Measurements from ENCODE around the gene VAV3.

VAV3 gene

DNA sequence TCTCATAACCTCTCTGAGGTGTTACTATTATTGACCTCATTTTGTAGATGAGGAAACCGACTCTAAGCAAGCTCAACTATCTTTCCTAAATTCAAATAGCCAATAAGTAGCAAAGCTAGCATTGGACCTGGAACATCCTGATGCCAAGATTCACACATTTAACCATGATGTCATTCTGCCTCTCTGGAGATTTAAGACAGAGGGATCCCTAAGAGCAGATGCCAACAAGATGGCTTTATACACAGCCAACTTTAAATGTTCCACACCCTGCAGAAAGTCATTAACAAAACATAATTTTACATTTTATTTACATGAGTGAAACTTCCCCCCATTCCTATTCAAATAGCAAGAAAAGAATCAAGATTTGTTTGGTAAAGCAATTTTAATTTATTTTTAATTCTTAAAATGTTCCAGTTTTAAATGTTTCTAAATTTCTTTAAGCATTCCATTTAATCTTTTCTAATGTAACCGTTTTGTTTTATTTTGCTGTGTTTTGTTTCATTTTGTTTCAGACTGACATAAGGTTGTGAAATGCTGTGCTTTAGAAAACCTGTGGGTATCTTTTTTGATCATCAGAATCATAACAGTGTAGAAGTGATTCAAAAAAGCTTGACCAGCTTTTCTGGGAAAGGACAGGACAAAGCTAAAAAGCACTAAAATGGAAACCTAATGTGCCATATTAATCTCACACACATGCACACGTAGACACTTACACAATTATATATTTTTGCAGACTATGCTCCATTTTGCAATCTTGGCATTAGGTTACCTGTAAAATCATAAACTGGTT, 7.6 kb upstream of the VAV3 start:
- DNase-seq = no peak

DNA sequence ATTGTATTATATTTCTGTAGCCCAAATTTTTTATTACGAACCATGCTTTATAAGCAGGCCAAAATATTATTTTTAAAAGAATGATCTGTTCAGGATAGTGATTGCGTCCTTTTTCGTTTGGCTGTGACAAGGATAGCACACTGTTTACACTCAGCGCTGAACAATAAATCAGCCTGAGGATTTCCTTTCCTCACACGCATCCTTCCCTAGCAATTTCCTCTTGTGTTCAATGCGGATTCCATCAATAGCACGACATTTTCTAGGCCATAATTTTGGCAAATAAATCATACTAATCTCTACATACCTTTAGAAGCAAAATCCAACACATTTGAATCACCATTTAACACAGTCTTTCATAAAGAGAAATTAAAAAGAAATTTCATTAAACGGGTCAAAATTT, 1.6 kb upstream of the VAV3 start:
- no peak for DNase-seq

DNA sequence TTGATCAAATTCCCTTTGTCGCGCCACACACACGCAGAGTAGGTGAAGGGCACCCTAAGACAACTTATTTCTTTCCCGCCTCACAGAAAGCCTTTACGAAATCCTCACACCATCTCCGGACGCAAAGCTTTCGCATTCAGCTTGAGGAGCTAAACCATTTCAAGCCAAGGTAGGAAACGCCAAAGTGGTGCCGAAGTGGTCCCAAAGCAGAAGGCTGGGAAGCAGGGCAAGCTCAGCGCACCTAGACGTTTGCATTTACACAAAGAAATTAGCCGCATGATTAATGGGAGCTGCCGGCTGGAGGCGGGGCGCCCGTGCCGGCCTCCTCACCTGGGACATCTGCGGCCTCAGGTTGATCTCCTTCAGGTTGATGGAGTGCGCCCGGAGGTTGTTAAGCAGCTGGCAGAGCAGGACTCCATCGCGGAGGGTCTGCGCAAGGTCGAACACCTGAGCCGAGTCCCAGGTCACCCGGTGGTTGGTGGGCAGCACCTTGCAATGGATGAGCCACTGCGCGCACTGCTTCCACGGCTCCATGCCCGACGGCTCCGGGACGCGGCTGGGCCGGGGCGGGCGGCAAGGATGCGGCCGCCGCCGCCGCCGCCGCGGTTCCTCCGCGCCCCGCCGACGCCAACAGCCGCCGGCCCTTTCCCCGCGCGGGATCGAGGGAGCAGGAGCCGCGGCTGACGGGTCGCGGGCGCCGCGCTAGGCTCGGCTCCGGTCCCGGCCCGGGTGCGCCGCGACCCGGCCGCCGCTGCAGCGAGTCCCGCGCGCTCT, 457 bp downstream of the VAV3 start:
- peak; percentile 32 for DNase-seq

DNA sequence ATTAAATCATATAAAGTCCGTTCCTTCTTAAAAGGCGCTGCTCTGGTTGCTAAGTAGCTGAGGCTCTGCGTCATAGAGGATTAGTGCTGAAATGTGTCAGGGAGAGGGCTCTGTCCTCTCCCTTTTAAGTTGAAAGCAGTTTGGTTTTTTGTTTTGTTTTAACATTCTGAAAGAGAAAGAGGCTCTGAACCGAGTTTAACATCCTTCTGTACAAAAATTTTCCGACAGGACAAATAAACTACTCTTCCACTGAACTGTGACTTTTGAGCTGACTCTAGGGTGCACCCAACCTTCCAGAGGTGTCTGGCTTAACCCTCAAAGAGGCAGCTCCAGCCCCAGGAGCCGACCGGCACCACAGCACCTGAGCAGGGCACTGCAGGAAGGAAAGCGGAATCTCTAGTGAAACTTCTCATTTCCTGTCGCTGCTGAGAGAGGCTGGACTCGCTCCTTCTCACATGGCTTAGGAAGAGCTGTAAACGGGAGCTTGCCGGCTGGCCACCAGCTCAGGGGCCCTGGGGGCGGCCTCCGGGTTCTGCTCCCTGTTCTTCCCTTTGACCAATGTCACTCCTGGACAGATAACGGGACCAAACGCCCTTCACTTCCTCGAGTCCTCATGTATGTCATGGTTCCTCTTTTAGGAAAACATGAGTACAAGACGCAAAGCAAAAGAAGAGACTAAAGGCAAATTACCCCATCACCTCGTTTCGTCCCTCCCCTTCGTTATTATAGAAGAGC, 1.2 kb downstream of the VAV3 start:
- DNase-seq = peak; percentile 61

DNA sequence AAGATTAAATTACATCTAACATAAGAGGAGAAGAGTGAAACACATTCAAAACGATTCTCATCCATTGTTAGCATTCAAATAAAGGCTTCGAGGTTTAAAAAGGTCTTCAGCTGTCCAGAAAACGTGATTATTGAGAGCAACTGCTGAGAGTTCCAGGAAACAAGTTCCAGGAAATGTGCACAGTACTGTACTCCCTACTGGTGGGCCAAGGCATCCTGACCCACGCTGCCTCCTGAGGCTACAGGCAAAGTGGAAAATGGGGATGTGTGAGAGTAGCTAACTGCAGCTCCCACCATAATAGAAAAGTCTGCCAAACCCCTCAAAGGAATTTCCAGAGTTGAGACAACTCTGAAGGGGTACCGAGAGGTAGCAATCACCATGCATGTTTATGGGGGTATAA, 2.0 kb downstream of the VAV3 start:
- no peak for DNase-seq

DNA sequence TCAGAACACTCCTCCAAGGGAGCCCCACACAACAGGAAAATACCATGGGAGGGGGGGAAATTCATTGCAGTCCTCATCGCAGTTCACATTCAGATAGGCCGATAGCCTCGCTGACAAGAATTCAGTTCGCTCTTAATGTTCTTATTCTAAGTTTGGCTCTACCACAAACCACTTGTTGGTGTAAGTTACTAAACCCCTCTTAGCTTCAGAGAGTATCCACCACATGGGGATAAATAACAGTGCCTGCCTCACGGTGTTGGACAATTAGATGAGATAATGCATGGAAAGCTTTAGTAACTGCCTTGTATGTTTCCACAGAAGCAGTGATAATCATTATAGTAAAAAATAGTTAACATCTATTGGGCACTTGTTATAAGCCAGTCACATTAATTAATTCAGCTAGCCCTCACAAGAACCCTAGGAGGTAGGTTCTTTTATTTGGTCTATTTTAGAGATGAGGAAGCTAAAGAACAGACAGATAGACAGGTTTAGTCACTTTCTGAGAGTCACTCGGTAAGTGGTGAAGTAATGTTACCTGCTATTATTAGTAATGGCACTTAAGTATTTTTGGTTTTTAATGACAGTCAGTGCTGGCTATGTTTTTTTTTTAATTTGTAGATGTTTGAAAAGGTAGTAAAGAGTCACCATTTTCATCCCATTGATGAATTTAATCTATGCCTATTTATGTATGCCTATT, 10.1 kb downstream of the VAV3 start:
- DNase-seq = no peak

DNA sequence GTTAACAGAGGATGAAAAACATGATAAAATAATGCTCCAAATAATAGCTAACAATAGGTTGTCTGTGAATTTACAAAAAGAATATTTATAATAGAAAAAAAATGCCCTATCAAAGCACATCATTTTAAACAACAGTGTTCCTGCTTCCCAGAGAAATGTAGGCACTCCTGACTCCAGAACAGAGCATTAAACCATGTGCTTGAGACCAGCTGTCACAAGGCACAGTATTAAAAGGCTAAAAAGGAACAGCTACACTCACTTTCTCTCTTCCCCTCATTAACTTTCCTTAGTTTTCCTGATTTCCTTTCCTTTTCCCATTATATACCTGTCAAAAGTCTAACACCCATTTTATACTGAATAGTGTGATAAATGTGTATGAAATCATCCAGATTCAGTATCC, 10.9 kb downstream of the VAV3 start:
- DNase-seq = no peak

DNA sequence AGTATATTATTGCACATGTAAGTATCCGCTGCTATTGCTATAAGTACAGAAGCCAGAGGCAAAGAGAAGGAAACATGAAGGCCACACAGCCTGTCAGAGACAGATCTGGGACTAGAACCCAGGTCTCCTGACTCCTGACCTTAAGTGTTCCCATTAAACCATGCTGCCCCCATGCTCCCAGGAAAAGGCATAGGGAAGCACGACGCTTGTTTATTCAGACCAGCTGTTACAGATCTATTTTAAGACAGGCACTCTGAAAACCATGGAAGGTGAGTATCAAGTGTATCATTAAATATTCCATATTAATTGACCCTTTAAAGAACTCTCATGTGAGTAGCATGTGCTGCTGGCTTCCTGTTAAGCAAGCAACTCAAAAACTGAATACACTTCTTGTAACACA, 11.4 kb downstream of the VAV3 start:
- DNase-seq = no peak

DNA sequence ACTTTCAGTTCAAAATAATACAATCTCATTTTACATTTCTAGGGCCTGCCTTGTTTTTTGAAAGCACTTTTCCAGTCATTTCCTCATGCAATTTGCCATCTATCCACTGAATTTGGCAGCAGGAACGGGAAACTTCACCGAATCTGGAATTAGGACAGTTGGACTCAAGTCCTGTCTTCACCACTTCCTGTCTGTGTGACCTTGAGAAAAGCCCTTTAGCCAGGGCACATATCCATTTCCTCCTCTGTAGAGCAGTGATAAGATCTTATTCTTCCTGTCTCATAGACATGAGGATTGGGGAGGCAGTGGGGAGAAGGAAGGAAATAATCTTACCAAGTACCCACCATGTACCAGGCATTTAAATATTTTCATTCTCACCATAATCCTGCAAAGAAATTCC, 12.0 kb downstream of the VAV3 start:
- no peak for DNase-seq

DNA sequence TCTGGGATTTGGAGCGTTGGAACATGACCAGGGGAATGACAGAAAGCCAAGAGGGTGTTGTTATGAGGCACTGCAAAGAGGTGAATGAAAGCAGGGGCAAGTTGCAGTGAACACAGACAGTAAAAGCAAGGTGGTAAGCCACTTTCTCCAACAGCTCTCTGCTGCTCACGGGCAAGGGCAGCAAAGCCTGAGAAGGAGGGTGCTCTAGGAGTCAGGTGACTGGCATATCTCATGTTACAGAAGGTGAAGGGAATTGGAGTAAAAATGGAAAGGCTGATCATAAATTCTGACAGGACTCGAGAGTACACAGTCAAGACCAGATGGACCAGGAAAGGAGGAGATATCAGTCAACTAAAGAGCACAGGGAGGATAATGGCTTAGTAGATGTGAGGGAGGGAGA, 14.5 kb downstream of the VAV3 start:
- DNase-seq = no peak

DNA sequence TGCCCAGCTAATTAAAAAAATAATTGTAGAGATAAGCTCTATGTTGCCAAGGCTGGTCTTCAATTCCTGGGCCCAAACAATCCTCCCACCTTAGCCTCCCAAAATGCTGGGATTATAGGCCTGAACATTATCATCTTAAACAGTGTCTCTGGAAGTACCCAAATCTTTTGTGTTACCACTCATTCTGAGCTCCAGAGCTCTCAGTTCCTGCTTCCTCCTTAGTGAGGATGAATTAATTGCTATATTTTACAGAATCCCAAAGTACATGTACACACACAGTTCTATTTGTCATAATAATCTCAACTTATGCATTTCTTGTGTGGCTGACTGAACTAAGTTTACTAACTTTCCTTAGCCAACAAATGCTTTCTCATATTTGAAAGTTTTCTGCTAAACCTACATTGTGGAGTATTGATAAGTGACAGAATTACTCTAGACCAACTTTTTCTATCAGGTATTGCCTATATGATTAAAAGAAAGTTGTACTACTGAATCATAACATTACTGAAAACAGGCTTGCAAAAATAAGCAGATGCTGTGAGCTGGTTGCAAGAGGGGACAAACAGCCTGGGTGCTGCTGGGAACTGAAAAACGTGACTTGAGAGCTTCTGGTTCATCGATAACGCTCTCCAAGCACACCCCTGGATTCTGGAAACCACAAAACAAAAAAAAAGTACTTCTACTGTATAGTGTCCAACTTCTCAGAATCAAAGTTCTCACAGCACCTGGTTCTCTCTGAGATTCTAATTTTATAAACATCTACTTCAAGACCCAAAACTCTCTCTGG, 15.3 kb downstream of the VAV3 start:
- no peak for DNase-seq

DNA sequence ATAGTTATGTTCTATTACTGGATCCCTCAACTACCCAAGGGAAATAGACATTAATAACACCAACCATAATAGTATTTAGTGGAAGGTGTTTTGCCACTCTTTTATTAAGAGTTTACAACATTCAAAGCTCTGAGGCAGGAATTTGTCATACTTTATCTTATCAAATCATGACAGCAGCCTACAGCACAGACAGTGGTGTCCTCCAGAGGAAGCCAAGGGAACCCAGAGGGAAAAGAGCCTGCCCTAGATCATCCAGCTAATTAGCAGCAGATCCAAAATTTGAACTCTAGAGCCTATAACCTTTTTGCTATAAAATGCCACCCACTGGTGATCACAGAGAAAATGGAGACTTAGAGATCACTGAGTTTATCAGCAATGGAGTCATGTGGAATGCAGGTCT, 18.2 kb downstream of the VAV3 start:
- DNase-seq = no peak

DNA sequence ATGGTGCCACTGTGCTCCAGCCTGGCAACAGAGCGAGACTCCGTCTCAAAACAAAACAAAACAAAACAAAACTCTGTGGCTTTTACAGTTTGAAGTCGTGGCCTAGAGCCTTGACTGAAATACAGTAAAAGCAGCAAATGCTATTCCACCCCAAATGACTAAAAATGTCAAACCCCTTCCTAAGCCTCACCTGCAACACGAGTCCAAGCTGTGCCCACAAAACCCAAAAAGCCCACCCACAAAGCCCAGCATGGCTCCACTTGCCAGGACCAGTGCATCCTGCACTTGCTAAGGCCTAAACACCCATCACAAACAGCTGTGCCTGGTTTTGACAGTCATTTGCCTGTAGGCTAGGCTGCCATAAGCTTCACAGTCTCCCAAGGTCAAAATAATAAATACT, 21.3 kb downstream of the VAV3 start:
- no peak for DNase-seq

DNA sequence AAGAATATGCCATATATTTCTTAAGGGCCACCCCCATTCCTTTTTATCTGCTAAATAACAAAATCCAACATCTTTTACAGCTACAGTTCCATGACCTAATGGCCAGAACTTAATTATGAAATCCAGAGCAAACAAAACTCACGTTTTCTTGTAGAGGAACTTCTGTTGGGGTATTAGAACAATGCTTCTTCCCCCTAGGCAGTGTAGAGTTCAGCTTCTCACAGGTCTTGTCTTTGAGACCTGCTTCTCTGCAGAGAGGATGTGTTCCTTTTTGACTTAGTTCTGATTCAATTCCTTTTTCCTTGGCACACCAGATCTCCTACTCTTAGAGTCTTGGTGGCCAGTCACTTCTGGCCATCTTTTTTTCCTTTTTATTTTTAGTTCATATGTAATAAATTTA, 22.2 kb downstream of the VAV3 start:
- no peak for DNase-seq

DNA sequence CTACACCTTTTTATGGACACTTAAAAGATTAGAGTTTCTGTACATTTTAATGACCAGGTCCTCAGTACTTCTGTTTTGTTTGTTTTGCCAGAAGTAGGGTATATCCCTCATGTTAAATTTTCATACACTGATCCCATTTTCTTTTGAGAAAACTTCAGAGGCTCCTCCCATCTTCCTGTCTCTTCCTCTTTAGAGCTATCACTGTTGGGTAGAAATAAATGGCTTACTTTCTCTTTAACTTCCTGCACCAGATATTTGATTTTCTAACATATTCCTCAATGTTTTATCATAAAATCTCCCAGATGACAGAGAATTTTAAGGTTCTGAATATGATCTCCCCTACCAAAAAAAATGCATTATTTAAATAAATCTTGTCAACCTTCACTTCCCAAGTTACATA, 23.4 kb downstream of the VAV3 start:
- DNase-seq = no peak

DNA sequence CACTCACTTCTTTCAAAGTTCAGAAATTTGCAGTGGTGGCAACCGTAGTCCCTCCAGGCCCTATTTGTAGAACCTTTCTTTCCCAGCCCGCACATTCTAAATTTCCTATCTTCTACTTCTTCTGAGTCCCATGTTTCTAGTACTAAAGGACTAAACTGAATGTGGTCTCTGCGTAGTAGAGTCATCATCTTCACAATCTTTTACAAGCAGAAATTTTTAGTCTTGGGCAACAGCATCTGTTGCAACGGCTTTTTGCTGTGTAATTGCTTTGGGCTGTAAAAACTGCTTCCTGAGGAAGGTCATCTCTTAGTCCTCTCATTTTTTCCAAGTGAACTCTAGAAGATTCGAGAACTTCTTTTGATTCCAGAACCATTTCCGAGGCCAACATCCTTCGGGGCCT, 23.9 kb downstream of the VAV3 start:
- peak; percentile 58 for DNase-seq

DNA sequence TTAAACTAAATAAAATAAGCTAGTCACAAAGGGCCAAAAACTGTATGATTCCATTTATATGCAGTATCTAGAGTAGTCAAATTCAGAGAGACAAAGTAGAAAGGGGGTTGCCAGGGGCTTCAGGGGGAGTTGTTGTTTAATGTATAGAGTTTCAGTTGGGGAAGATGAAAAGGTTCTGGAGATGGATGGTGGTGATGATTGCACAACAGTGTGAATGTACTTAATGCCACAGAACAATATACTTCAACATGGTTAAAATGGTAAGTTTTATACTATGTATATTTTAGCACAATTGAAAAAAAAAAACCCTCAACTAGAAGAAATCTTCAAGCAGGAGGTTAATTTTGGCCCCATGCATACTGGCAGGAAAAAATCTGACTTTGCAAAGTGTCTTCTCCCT, 24.3 kb downstream of the VAV3 start:
- DNase-seq = no peak

DNA sequence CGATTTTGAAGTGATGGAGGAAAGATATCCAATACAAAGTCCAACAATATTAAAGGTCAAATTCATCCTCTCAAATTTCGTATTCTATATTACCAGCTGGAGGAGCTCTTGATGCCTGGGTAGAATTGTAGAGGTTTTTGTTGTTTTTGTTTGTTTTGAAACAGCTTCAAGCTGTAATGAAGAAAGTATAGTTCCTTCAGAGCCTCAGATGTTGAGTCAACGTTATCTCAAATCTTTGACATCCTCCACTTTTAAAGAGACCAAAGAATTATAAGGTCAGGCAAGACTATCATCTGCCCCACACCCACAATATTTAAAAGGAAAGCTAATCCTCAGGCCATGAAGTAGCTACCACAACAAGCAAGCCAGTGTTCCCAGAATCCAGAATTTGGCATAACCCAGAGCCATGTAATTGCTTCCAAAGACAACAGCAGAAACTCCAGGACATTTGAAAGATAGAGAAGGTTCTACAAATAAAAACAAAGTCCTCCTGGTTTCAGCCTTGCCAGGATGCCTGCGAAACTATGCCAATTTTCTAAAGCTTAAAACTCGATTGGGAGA, 24.9 kb downstream of the VAV3 start:
- DNase-seq = no peak

DNA sequence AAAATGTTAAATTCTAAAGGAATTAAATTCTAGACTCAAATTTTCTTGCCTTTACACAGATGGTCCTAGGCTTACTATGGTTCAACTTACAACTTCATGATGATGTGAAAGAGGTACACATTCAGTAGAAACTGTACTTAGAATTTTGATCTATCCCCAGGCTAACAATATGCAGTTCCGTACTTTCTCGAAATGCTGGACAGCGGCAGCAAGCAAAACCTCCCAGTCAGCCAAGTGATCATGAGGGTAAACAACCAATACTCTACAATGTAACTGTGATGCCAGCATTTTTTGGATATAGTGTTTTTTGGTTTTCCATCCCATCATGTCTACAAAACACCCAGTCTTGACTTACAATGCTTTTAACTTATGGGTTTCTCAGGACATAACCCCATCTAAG, 25.7 kb downstream of the VAV3 start:
- no peak for DNase-seq

DNA sequence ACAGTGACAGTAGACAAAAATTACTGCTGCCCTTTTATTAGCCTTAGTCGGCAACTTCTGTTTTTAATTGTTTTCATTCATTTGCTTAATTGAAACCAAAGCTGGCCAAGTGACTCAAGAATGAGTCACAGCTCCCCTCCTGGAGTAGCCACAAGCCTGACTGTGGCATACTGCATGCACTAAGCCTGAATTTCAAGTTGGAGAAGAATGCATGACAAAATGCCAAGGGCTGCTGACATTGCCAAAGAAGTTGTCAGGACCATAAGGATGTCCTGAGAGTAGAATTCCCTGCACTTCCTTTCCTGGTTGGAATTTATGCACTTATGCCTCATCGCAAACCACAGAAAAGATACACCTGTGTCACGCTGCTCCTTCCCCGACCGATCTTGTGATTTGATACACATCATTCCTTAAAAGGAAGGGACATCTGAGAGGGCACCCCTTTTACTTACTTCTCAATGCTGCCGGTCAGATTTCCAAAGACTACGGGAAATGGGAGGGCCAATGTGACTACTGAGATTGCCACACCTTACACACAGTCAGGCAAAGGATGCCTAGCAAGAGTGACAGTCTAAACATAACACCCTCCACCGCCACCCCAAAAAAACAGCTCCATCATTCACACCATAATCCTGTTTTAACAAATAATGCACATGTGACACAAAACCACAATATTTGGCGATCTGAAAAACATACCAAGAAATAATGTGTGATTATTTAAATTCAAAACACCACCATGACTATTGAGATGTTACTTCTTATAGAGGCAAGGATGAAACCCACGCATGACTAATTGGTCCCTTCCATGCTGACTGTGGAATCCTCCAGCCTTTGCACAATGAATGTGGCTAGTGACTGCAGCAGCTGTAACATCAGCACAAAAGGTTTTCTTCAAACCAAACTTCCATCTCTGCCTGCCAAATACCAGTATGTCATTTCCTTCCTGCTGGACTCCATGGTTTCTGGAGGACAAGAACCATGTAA, 28.2 kb downstream of the VAV3 start:
- peak; percentile 63 for DNase-seq
